ENCODE results near the gene TENM4.

TENM4 gene

GRCh38 chr11:78657441-78657840, 783.4 kb downstream of the TENM4 start:
- DNase-seq (ENCODE audit: low spot score): no peak

DNA sequence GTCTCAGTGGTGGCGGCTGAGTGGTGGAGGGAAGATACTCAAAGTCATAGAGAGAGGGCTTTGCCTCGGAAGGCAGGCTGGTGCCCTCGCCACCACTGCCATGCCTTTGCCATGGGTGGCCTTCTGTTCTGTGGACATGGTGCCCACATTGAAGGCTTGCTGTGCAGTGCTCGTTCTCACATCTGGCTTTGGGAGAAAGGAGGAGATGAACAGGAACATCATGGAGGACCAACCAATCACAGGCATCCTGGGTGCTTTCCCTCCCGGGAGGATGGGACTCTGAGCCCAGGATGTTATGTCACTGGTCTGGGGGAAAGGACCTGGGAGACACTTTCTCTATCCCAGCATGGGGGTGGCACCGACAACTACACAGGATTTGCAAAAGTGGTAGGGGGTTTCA, 783.8 kb downstream of the TENM4 start:
- DNase-seq (ENCODE audit: low spot score): no peak

GRCh38 chr11:78656327-78656726, 784.5 kb downstream of the TENM4 start:
- DNase-seq (ENCODE audit: low spot score): no peak

DNA sequence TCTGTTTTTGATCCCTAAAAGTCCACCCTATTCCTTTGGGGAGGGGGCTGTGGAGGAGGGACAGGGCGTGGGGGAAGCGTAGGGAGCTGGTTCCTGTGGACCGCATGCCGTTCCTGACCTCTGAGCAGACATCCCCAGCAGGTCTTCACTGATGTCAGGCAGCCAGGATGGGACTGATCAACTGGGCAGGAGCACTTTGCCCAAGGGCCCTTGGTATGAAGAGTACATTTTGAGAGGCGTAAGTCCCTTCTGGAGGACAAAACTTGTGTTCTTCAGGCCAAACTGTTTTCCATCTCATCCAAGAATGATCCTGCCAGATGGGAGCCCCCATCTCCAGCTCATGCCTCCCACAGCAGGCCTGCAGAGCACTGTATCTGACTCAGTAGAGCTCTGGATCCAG, 785.3 kb downstream of the TENM4 start:
- no peak for DNase-seq (ENCODE audit: low spot score)

GRCh38 chr11:78654866-78655265, 786.0 kb downstream of the TENM4 start:
- no peak for DNase-seq (ENCODE audit: low spot score)

- no peak for DNase-seq (ENCODE audit: low spot score)
Observed at GRCh38 chr11:78654071-78654470, 786.8 kb downstream of the TENM4 start.

- DNase-seq (ENCODE audit: low spot score): no peak
Observed at GRCh38 chr11:78653294-78653909, 787.4 kb downstream of the TENM4 start.

- DNase-seq (ENCODE audit: low spot score): no peak
Observed at GRCh38 chr11:78652843-78653239, 788.0 kb downstream of the TENM4 start.

DNA sequence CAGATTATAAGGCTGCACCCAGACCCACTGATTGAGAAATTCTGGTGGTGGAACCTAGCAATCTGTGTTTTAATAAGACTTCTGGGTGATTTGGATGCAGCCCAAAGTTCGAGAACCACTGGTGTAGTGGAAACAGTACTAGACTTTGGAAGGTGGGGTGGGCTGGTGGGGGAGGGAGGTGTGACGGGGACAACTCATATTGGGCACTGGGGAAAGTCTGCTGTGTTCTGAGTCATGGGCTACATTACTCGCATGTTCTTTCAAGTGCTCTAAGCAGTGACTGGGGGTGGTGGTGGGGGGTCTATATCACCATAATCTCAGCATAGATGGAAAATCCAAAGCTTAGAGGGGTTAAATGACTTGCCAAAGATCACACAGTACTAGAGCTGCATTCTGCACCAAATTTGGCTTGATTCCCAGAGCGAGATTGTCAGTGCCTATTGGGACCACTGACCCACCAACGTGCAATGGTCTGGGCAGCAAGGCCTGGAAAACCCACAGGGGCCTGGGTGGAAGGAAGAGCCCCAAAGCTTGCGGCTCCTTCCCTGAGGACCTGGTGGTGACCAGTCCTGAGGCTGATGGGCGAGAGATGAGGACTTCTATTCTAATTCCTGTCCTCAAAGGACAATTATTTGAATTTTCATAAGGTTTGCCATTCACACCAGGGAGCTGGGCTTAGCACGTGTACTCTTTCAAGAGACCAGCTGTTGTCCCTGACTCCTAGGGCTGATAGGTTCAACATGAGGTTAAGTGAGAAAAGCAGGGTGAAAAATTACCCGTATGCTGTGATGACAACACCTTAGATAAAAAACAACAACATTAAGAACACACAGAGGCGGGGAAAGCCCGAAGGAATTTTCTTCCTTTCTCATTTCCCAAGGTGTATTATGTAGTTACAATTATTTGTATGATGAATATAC, 788.6 kb downstream of the TENM4 start:
- no peak for DNase-seq (ENCODE audit: low spot score)

GRCh38 chr11:78651136-78651775, 789.6 kb downstream of the TENM4 start:
- DNase-seq (ENCODE audit: low spot score): no peak

GRCh38 chr11:78649361-78650215, 791.2 kb downstream of the TENM4 start:
- no peak for DNase-seq (ENCODE audit: low spot score)

GRCh38 chr11:78647986-78648875, 792.6 kb downstream of the TENM4 start:
- DNase-seq (ENCODE audit: low spot score): no peak

DNA sequence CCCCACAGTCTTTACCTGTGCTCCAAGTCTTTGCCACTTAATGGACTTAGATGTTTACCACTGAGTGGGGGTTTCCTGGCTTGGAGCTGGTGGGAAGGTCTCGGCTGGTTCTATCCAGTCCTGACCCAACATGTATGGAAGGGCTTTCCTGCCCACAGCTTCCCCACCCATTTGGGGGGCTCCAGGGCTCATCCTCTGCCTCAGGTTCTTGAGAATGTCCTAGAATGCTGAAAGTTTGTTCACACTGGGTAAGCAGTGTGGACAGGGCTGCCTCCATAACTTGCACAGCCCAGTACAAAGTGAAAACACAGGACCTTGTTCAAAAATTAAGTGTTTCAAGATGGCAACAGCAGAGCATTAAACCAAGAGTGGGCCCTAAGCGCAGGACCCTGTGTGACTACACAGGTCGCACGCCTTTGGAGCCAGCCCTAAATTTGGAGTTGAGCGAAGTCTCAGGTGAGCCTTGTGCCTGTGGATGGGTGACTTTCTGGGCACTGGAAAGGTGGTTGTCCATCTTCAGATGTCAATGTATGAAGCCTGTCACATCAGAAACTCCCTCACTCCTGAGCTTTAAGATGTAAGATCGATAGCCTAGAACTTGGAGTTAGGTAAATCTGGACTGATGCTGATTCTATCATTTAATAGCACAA, 793.4 kb downstream of the TENM4 start:
- no peak for DNase-seq (ENCODE audit: low spot score)

GRCh38 chr11:78646564-78647185, 794.2 kb downstream of the TENM4 start:
- peak; percentile 61 for DNase-seq (ENCODE audit: low spot score)

DNA sequence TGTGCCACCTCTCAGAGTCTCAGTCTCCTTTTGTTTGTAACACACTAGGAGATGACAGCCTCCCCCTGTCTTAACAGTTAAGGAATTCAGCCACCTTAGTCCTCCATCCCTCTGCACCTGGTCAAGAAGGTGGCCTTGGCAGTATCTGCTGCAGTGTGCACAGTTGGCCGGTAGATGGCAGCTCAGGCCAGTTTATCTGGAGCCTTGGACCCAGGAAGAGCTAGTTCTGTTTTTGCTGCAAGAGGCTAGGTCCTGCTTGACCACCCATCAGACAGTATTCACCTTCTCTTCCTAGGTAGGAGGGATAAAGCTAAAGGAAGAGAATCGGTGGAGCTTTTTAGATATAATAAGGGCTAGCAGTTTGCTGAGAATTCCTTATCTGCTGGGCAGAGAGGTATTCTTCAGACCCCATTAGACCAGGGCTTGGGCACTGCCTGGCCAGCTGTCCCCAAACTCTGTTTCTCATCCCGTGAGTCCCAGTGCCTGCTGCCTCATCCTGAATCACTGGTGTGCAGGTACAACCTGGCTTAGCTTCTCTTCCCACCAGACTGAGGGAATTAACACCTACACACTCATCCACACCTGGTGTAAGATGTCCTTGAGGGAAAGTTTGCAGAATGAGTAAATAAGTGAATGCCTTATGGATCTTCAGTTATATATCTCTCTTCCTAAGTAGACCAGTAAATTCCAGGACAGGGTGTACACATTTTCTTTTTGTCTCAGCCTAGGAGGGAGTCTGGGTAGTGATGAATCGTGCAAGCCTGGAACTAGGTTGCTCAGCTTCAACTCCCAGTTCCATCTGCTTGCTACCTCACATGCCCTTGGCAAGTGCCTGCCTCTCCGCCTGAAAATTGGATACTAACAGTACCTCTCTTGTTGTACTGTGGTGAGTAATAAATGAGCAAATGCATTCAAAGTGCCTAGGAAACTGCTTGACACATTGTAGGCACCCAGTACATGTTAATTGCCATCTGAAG, 795.3 kb downstream of the TENM4 start:
- peak; percentile 68 for DNase-seq (ENCODE audit: low spot score)

DNA sequence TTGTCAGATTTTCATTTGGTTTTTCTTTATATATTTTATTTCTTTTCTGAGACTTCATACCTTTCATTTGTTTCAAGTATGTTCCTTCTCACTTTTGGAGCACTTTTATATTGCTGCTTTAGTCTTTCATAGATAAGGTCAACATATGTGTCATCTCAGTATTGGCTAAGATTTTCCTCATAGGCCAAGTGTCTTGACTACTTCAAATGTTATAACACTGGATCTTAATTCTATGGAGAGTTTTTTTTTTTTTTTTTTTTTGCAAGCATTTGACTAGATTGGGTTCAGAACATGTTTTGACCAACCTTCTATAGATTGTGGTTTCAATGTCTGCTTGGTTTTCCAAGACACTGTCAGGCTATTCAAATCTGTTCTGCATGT, 797.2 kb downstream of the TENM4 start:
- DNase-seq (ENCODE audit: low spot score): no peak

- no peak for DNase-seq (ENCODE audit: low spot score)
Observed at GRCh38 chr11:78642979-78643675, 797.7 kb downstream of the TENM4 start.

- DNase-seq (ENCODE audit: low spot score): no peak
Observed at GRCh38 chr11:78641541-78641940, 799.3 kb downstream of the TENM4 start.

All from CD4-positive, alpha-beta T cell treated with Interleukin-2 at 100 ng/mL for 4 hours (primary cell).